Peyer's patch (tissue), 4 donors: ENCODE results near the gene IL3. TPM values are rescaled to one million over a fixed set of nuclear protein-coding genes. Genes with fewer than 3 reads are reported as not detected.

ENCODE experiments used
- DNase-seq, 3 donors: peaks; one replicate each; pipeline ENCODE4 v3.0.0-alpha.2; 2017 to 2019
- H3K27ac ChIP-seq, 4 donors: fragments of 200-600 bp; sonication (generic); one replicate each; pipeline ENCODE4 v1.5.1; 2016 to 2019
- H3K27me3 ChIP-seq, 2 donors: fragments of 200-600 bp; sonication (generic); one replicate each; pipeline ENCODE4 v1.5.1; 2019
- H3K36me3 ChIP-seq, 3 donors: fragments of 200-600 bp; sonication (generic); one replicate each; pipeline ENCODE4 v1.5.1; 2016 to 2019
- H3K4me1 ChIP-seq, 4 donors: fragments of 200-600 bp; sonication (generic); one replicate each; pipeline ENCODE4 v1.5.1; 2016 to 2019
- H3K4me3 ChIP-seq, 4 donors: fragments of 200-600 bp; sonication (generic); 1 replicate in 3 of 4; 2 replicates in 1 of 4; pipeline ENCODE4 v1.5.1; 2016 to 2019; ENCODE audit warnings: mild to moderate bottlenecking in 1 of 4
- H3K9me3 ChIP-seq, 4 donors: fragments of 200-600 bp; sonication (generic); one replicate each; pipeline ENCODE4 v1.5.1; 2016 to 2019; ENCODE audit warnings: mild to moderate bottlenecking in 1 of 4
- CTCF ChIP-seq, 6 experiments: fragments of 450-650 bp in 4 of 6; fragments of 200-600 bp in 2 of 6; sonication (generic) in 1 of 6; IDR thresholded peaks; one replicate each; pipeline ENCODE4 v1.5.1; 2017 to 2019; ENCODE audit warnings: antibody characterized with exemption in 6 of 6, mild to moderate bottlenecking in 3 of 6, moderate library complexity in 1 of 6
- POLR2A ChIP-seq, 2 donors: fragments of 450-650 bp; IDR thresholded peaks; one replicate each; pipeline ENCODE4 v1.5.1; 2017; ENCODE audit warnings: antibody characterized with exemption in 2 of 2, mild to moderate bottlenecking in 2 of 2, moderate library complexity in 2 of 2
- total RNA-seq, 4 donors: library from RNA; depleted of rRNA; stranded (reverse); fragments of >200 nt; gene quantifications; one replicate each; pipeline ENCODE4 v1.1.0, GENCODE V29; 2016

Gene IL3
- total RNA-seq, 4 donors from 2014 or later, result not detected

GRCh38 chr5:132089363-132089762 is 28.9 kb downstream of the IL3 start:
- no peaks in the 10 kb centered on the region for H3K27me3 ChIP-seq
- no peak overlapping the region for H3K27ac ChIP-seq
- no peaks in the 10 kb centered on the region for H3K36me3 ChIP-seq
- no peak overlapping the region for H3K4me3 ChIP-seq
- H3K4me1 ChIP-seq, result peaks cover 0 to 4% (median 0%) of the 10 kb centered on the region in 4 donors
- no peaks in the 10 kb centered on the region for H3K9me3 ChIP-seq
- TF ChIP-seq CTCF (IDR thresholded peaks at IDR 0.05) (no peak), POLR2A (IDR thresholded peaks at IDR 0.05) (no peak)
- no peak for DNase-seq

DNA sequence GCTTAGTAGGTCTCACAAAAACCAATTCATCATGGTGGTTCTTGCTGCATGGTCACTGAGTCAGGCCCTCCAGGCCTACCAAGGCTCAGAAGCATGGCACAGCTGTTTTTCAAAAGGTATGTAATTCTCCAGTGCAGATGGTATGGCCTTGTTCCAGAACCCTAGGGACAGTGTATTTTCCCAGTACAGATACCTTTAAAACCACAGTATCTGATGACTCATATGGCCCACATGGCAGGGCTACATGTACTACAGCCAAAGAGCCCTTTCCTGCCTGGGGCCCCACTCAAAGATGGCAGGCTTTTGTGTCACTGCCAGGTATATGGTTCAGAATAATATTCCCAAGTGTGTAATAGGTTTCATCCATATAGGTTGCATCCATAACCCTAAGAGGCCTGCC is 29.7 kb downstream of the IL3 start:
- no peak for DNase-seq
- Histone ChIP-seq H3K4me1 (peaks cover 0 to 8% (median 0%) of the 10 kb centered on the region in 4 donors), H3K9me3 (no peaks in the 10 kb centered on the region), H3K36me3 (no peaks in the 10 kb centered on the region), H3K4me3 (no peak overlapping the region), H3K27me3 (no peaks in the 10 kb centered on the region), H3K27ac (no peak overlapping the region)
- no peak for TF ChIP-seq POLR2A (IDR thresholded peaks at IDR 0.05)
- no peak for TF ChIP-seq CTCF (IDR thresholded peaks at IDR 0.05)

DNA sequence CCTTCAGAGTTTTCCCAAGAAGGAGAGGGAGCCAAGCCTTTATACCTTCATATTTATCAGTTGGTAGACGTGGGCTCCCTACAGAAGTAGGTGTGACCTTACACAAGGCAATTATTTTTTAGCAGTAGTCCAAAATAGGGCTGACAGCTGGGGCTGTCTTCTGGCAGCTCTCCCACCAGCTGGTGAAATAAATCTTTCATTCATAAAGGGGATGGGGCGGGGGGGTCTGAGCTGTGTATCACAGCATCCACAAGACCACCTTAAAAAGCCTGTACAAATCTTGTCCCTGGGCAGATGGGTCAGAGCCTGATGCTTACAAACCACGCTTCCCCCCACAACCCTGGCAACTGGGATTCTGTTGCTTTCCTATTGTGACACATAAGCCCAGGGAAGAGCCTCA is 32.8 kb downstream of the IL3 start:
- H3K36me3 ChIP-seq, result no peaks in the 10 kb centered on the region
- H3K4me3 ChIP-seq, result no peak overlapping the region
- H3K4me1 ChIP-seq, result peaks cover 0 to 8% (median 0%) of the 10 kb centered on the region in 4 donors
- TF ChIP-seq POLR2A (IDR thresholded peaks at IDR 0.05), result no peak
- TF ChIP-seq CTCF (IDR thresholded peaks at IDR 0.05), result no peak
- H3K9me3 ChIP-seq, result no peaks in the 10 kb centered on the region
- no peak for DNase-seq
- no peak overlapping the region for H3K27ac ChIP-seq
- no peaks in the 10 kb centered on the region for H3K27me3 ChIP-seq

DNA sequence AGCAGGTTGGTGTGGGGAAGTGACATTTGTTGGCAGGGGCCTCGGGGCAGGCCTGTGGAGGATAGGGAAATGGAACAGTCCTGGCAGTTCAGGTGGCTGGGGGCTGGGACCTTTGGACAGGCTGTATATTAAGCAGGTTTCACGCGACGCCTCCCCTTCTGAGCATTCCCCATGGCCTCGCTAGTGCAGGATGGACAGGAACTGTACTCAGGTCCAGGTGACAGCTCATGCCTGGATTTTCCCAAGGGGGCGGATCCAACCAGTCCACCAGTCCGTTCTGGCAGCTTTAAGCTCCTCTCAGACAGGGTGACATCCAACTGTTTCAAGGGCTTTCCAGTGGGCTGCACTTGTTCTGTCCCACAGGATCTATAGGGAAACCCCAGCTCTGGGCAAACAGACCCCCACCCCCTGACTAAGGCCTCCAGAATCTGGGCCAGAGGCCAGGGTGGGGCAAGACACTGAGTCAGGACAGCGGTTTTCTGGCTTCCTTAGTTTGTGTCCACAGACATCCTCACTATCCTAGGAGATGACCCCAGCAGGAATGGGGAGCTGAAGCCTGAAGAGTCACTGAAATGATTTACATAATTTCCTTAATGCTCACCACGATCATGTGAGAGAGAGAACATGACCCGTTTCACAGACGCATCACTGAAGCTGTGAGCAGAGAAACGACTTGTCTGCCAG is 34.1 kb downstream of the IL3 start:
- no peaks in the 10 kb centered on the region for H3K36me3 ChIP-seq
- TF ChIP-seq POLR2A (IDR thresholded peaks at IDR 0.05), result no peak
- no peak for TF ChIP-seq CTCF (IDR thresholded peaks at IDR 0.05)
- peaks cover 0 to 8% (median 0%) of the 10 kb centered on the region in 4 donors for H3K4me1 ChIP-seq
- H3K27me3 ChIP-seq, result no peaks in the 10 kb centered on the region
- H3K9me3 ChIP-seq, result no peaks in the 10 kb centered on the region
- DNase-seq, result no peak
- H3K4me3 ChIP-seq, result no peak overlapping the region
- H3K27ac ChIP-seq, result no peak overlapping the region

- peaks cover 0 to 8% (median 0%) of the 10 kb centered on the region in 4 donors for H3K4me1 ChIP-seq
- H3K4me3 ChIP-seq, result no peak overlapping the region
- no peaks in the 10 kb centered on the region for H3K9me3 ChIP-seq
- TF ChIP-seq CTCF (IDR thresholded peaks at IDR 0.05), result no peak
- no peak for TF ChIP-seq POLR2A (IDR thresholded peaks at IDR 0.05)
- H3K27ac ChIP-seq, result no peak overlapping the region
- no peaks in the 10 kb centered on the region for H3K36me3 ChIP-seq
- no peaks in the 10 kb centered on the region for H3K27me3 ChIP-seq
- no peak for DNase-seq
Measured at GRCh38 chr5:132095077-132095410, 34.6 kb downstream of the IL3 start.
